Glomerular endothelial cell (primary cell): Measurements from ENCODE around the gene ACYP2. TPM values are rescaled to one million over a fixed set of nuclear protein-coding genes. Genes with fewer than 3 reads are reported as not detected.

Experiments
- total RNA-seq: library from RNA; depleted of rRNA; stranded (reverse); fragments of >200 nt; gene quantifications from 2 replicates; pipeline ENCODE4 v1.2.3, GENCODE V29; 2015

ACYP2 gene
- total RNA-seq, 1 donor from 2014 or later: 7.1 TPM

Other genes with a start within 250 kb of the ACYP2 start
- 37.2 and 49.1 TPM in 2 replicates for gene PSME4, start 144.6 kb upstream of the ACYP2 start, total RNA-seq
- gene TSPYL6, start 140.6 kb downstream of the ACYP2 start, total RNA-seq: 0.06 TPM in 1 of 2 replicates, not detected in the other